ENCODE results near the gene NLRP7. TPM values are rescaled to one million over a fixed set of nuclear protein-coding genes. Genes with fewer than 3 reads are reported as not detected.
A peak's percentile ranks its signal among the peaks of the same experiment; 100 is the strongest.
"Not testable (repeated sequence)": the region's sequence is repeated elsewhere in the genome, so short reads cannot be mapped to it uniquely, and the experiment has no call there.

NLRP7 gene
- total RNA-seq, 1 donor from 2014 or later, result 0.69 TPM

DNA sequence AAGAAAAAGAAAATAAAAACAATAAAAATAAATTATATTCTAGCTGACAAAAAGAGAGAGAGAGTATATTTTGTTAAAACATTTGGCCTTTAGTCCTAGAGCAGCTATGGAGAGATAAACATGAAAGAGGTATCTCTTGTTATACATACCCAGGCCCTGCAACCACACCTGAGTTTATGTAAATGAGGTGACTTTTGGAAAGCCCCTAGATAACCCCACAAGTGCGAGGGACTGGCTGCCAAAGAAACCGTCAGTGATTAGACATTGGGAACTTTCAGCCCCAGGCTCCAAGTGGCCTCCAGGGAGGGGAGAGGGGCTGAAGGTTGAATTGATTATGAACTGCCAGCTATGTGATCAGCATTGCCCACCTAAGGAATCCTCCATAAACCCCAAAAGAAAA lies 2.1 kb upstream of the NLRP7 start:
- DNase-seq (ENCODE audit: low spot score), result no peak
- peaks cover 8% of the 10 kb centered on the region for H3K4me1 Mint-ChIP-seq (ENCODE audit: unreplicated experiment)
- H3K27ac Mint-ChIP-seq (ENCODE audit: unreplicated experiment), result no peak overlapping the region
- no peak overlapping the region for H3K4me3 Mint-ChIP-seq (ENCODE audit: unreplicated experiment)
- H3K27me3 Mint-ChIP-seq (ENCODE audit: unreplicated experiment), result no peaks in the 10 kb centered on the region
- TF ChIP-seq, protein P1, sequence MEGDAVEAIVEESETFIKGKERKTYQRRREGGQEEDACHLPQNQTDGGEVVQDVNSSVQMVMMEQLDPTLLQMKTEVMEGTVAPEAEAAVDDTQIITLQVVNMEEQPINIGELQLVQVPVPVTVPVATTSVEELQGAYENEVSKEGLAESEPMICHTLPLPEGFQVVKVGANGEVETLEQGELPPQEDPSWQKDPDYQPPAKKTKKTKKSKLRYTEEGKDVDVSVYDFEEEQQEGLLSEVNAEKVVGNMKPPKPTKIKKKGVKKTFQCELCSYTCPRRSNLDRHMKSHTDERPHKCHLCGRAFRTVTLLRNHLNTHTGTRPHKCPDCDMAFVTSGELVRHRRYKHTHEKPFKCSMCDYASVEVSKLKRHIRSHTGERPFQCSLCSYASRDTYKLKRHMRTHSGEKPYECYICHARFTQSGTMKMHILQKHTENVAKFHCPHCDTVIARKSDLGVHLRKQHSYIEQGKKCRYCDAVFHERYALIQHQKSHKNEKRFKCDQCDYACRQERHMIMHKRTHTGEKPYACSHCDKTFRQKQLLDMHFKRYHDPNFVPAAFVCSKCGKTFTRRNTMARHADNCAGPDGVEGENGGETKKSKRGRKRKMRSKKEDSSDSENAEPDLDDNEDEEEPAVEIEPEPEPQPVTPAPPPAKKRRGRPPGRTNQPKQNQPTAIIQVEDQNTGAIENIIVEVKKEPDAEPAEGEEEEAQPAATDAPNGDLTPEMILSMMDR (IDR thresholded peaks at IDR 0.05; ENCODE audit: unreplicated experiment), result no peak
- no peaks in the 10 kb centered on the region for H3K9me3 Mint-ChIP-seq (ENCODE audit: unreplicated experiment)
- H3K36me3 Mint-ChIP-seq (ENCODE audit: low read depth, unreplicated experiment), result no peaks in the 10 kb centered on the region

DNA sequence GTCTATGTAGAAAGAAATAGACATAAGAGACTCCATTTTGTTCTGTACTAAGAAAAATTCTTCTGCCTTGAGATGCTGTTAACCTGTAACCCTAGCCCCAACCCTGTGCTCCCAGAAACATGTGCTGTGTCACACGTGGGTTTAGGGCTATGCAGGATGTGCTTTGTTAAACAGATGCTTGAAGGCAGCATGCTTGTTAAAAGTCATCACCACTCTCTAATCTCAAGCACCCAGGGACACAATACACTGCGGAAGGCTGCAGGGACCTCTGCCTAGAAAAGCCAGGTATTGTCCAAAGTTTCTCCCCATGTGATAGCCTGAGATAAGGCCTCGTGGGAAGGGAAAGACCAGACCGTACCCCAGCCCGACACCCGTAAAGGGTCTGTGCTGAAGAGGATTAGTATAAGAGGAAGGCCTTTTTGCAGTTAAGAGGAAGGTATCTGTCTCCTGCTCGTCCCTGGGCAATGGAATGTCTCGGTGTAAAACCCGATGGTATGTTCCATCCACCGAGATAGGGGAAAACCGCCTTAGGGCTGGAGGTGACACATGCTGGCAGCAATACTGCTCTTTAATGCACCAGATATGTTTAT lies 3.5 kb downstream of the NLRP7 start:
- not testable (repeated sequence) for H3K4me1 Mint-ChIP-seq (ENCODE audit: unreplicated experiment); H3K4me3 Mint-ChIP-seq (ENCODE audit: unreplicated experiment); H3K36me3 Mint-ChIP-seq (ENCODE audit: low read depth, unreplicated experiment); H3K27me3 Mint-ChIP-seq (ENCODE audit: unreplicated experiment); H3K9me3 Mint-ChIP-seq (ENCODE audit: unreplicated experiment)
- DNase-seq (ENCODE audit: low spot score), result peak; percentile 15
- peak overlapping the region; percentile 89 for H3K27ac Mint-ChIP-seq (ENCODE audit: unreplicated experiment)

DNA sequence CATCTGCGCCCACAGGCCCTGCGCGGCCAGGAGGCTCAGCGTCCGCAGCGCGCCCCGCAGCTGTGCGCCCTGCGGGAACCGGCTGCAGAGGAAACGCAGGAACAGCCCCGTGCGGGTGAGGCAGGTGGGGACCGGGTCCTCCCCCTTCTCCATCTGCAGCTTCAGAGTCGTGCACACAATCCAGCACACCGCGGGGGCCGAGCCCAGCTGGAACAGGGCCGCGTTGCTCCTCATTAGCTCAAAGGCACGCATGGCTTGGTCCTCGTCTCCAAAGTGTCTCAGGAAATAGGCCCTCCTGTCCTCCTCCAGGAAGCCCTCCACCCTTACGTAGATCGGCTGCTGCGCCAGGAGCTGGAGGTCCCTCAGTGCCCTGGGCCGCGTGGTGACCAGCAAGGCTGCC lies 7.8 kb downstream of the NLRP7 start:
- H3K27ac Mint-ChIP-seq (ENCODE audit: unreplicated experiment); H3K9me3 Mint-ChIP-seq (ENCODE audit: unreplicated experiment); H3K4me3 Mint-ChIP-seq (ENCODE audit: unreplicated experiment); H3K36me3 Mint-ChIP-seq (ENCODE audit: low read depth, unreplicated experiment); H3K4me1 Mint-ChIP-seq (ENCODE audit: unreplicated experiment); DNase-seq (ENCODE audit: low spot score); H3K27me3 Mint-ChIP-seq (ENCODE audit: unreplicated experiment): not testable (repeated sequence)

DNA sequence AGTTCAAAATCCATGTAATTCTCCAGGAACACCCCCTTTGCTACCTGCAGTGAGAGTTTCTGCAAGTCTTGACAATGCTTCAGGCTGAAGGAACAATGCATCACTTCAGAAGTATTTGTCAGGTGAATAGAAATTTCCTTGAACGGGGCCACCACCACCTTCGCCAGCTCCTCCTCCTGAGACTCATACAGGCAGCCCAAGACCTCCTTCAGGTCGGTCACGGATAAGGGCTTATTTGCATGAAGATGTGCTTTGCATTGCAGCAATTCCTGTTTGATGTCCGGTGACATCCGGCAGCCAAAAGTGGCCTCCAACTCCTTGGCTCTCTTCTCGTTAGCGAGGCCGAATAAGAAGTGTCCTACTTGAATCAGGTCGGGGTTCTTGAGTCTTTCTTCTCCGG lies 8.4 kb downstream of the NLRP7 start:
- no peaks in the 10 kb centered on the region for H3K4me1 Mint-ChIP-seq (ENCODE audit: unreplicated experiment)
- DNase-seq (ENCODE audit: low spot score), result no peak
- H3K9me3 Mint-ChIP-seq (ENCODE audit: unreplicated experiment), result no peaks in the 10 kb centered on the region
- no peaks in the 10 kb centered on the region for H3K36me3 Mint-ChIP-seq (ENCODE audit: low read depth, unreplicated experiment)
- H3K27ac Mint-ChIP-seq (ENCODE audit: unreplicated experiment), result no peak overlapping the region
- H3K27me3 Mint-ChIP-seq (ENCODE audit: unreplicated experiment), result peaks cover 5% of the 10 kb centered on the region
- no peak overlapping the region for H3K4me3 Mint-ChIP-seq (ENCODE audit: unreplicated experiment)
- TF ChIP-seq, protein P1 (IDR thresholded peaks at IDR 0.05; ENCODE audit: unreplicated experiment), result no peak

DNA sequence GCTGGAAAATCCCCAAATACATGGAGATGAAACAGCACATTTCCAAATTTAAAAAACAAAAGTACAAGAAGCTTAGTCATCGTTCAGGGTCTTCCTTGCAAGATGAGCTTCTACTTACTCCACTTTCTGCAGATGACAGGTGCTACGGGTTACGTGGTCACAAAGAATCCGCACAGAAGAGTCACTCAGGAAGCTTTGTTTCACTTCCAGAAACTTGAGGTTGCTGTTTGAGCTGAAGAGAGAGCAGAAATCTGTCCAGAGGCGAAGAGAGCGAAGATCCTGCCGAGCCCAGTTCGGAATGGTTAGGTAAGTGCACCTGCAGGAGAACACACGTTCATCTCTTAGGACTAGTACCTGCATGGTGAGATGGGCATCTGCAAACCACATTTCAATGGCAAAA lies 9.4 kb downstream of the NLRP7 start:
- no peaks in the 10 kb centered on the region for H3K9me3 Mint-ChIP-seq (ENCODE audit: unreplicated experiment)
- no peak for DNase-seq (ENCODE audit: low spot score)
- H3K36me3 Mint-ChIP-seq (ENCODE audit: low read depth, unreplicated experiment), result no peaks in the 10 kb centered on the region
- TF ChIP-seq, protein P1 (IDR thresholded peaks at IDR 0.05; ENCODE audit: unreplicated experiment), result no peak
- no peak overlapping the region for H3K4me3 Mint-ChIP-seq (ENCODE audit: unreplicated experiment)
- H3K27ac Mint-ChIP-seq (ENCODE audit: unreplicated experiment), result no peak overlapping the region
- no peaks in the 10 kb centered on the region for H3K4me1 Mint-ChIP-seq (ENCODE audit: unreplicated experiment)
- peaks cover 5% of the 10 kb centered on the region for H3K27me3 Mint-ChIP-seq (ENCODE audit: unreplicated experiment)

DNA sequence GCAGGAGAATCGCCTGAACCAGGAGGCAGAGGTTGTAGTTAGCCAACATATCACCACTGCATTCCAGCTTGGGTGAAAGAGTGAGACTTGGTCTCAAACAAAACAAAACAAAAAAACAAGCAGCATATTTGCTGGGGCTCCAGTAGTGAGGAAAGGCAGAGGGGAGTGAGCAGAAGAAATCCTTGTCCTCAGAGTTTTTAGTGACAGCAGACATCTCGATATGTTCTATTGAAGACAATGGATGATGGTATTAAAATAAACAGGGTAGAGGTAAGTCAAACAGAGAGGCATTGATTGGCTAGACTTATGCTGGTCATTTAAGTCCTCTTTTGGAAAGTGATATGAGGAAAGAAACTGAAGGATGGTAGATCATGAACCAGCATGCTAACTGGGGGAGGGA lies 19.0 kb downstream of the NLRP7 start:
- Mint-ChIP-seq H3K27ac (ENCODE audit: unreplicated experiment) (no peak overlapping the region), H3K36me3 (ENCODE audit: low read depth, unreplicated experiment) (no peaks in the 10 kb centered on the region), H3K9me3 (ENCODE audit: unreplicated experiment) (no peaks in the 10 kb centered on the region), H3K27me3 (ENCODE audit: unreplicated experiment) (peaks cover 4% of the 10 kb centered on the region), H3K4me1 (ENCODE audit: unreplicated experiment) (no peaks in the 10 kb centered on the region), H3K4me3 (ENCODE audit: unreplicated experiment) (no peak overlapping the region)
- TF ChIP-seq, protein P1 (IDR thresholded peaks at IDR 0.05; ENCODE audit: unreplicated experiment), result no peak
- no peak for DNase-seq (ENCODE audit: low spot score)

Measured in endothelial cell (in vitro differentiated cells).